A673 (cell line): ENCODE data around the gene GALNTL6. TPM values are rescaled to one million over a fixed set of nuclear protein-coding genes. Genes with fewer than 3 reads are reported as not detected.
A peak's percentile ranks its signal among the peaks of the same experiment; 100 is the strongest.

Experiments used
- BruUV-seq: library from RNA; stranded (reverse); fragments of 400-500 nt; replicated peaks from 2 replicates; lab custom pipeline; 2021; lab: Mats Ljungman, UMichigan
- CTCF ChIA-PET: fragments of 300-600 bp; sonication (Branson Sonifier 250); formaldehyde crosslinking; loops from one replicate; lab custom pipeline; 2022; ENCODE audit warnings: antibody characterized with exemption; lab: Charles Lee
- POLR2A ChIA-PET: fragments of 300-600 bp; sonication (Branson Sonifier 250); formaldehyde crosslinking; loops from one replicate; lab custom pipeline; 2022; ENCODE audit warnings: antibody characterized with exemption; ENCODE audit not compliant: low non-redundant PET; lab: Charles Lee
- DNase-seq: peaks from one replicate; pipeline ENCODE4 v3.0.0-alpha.2; 2015; ENCODE audit warnings: low spot score
- H3K27ac ChIP-seq: fragments of 200-600 bp; sonication (generic); 2 replicates; pipeline ENCODE4 v1.5.1; 2016; ENCODE audit warnings: mixed run types, low read depth, mild to moderate bottlenecking, mixed read lengths, antibody characterized with exemption, low read length; ENCODE audit not compliant: poor library complexity, severe bottlenecking
- H3K27me3 ChIP-seq: fragments of 200-600 bp; sonication (generic); replicated peaks from 2 replicates; pipeline ENCODE4 v1.6.1; 2017; ENCODE audit warnings: mixed run types, low read depth, mild to moderate bottlenecking, mixed read lengths, antibody characterized with exemption, low read length; ENCODE audit not compliant: insufficient read depth, poor library complexity
- H3K36me3 ChIP-seq: fragments of 200-600 bp; sonication (generic); 2 replicates; pipeline ENCODE4 v1.6.1; 2016; ENCODE audit warnings: mixed run types, mild to moderate bottlenecking, mixed read lengths, antibody characterized with exemption, low read length; ENCODE audit not compliant: insufficient read depth, poor library complexity, severe bottlenecking
- H3K4me1 ChIP-seq: fragments of 200-600 bp; sonication (generic); 2 replicates; pipeline ENCODE4 v1.6.1; 2017; ENCODE audit warnings: mixed run types, mild to moderate bottlenecking, mixed read lengths, antibody characterized with exemption, low read length; ENCODE audit not compliant: insufficient read depth, poor library complexity, severe bottlenecking
- H3K4me3 ChIP-seq: fragments of 200-600 bp; sonication (generic); 2 replicates; pipeline ENCODE4 v1.5.1; 2016; ENCODE audit warnings: low read depth, mixed run types, mild to moderate bottlenecking, mixed read lengths, low read length; ENCODE audit not compliant: poor library complexity, severe bottlenecking
- H3K9me3 ChIP-seq: fragments of 200-600 bp; sonication (generic); 2 replicates; pipeline ENCODE4 v1.6.1; 2016; ENCODE audit warnings: mixed run types, low read depth, mild to moderate bottlenecking, mixed read lengths, antibody characterized with exemption, low read length; ENCODE audit not compliant: poor library complexity, severe bottlenecking
- CTCF ChIP-seq: fragments of 300-800, 200-600 bp; sonication (generic); conservative IDR thresholded peaks from 2 replicates; pipeline ENCODE4 v1.5.1; 2017; ENCODE audit warnings: low read depth, mild to moderate bottlenecking, antibody characterized with exemption, low read length, moderate library complexity, mixed read lengths
- EZH2 ChIP-seq: fragments of 200-600 bp; sonication (generic); IDR thresholded peaks from 2 replicates; pipeline ENCODE4 v1.6.1; 2017; ENCODE audit warnings: borderline replicate concordance, low read depth, mild to moderate bottlenecking, mixed read lengths, antibody characterized with exemption, low read length; ENCODE audit not compliant: poor library complexity, severe bottlenecking
- intact Hi-C: fragments of 100-400 bp; cut with micrococcal nuclease; formaldehyde crosslinking; loops from one replicate; pipeline ENCODE4 v1.10.0; 2022; ENCODE audit not compliant: unreplicated experiment
- total RNA-seq: library from RNA; stranded (reverse); gene quantifications from 2 replicates; pipeline ENCODE4 v1.2.3, GENCODE V29; 2021

The GALNTL6 gene
- total RNA-seq, 1 experiment from 2014 or later = 0.30 TPM

GRCh38 chr4:172662113-172662512 lies 848.9 kb downstream of the GALNTL6 start:
- Histone ChIP-seq H3K27me3 (no peaks in the 10 kb centered on the region), H3K36me3 (no peaks in the 10 kb centered on the region), H3K27ac (no peak overlapping the region), H3K4me3 (no peak overlapping the region), H3K9me3 (no peaks in the 10 kb centered on the region), H3K4me1 (no peaks in the 10 kb centered on the region)
- no peak for TF ChIP-seq CTCF
- TF ChIP-seq EZH2 = no peak
- intact Hi-C loops = loop anchor here (10.0 kb wide), 2 partner anchors 427 to 457 kb away; no protein-coding TSS in a partner anchor
- ChIA-PET CTCF (no interaction called here), POLR2A (no interaction called here)
- no TSS peak for BruUV-seq
- no peak for DNase-seq

GRCh38 chr4:172666711-172667368 lies 853.6 kb downstream of the GALNTL6 start:
- TF ChIP-seq EZH2 (no peak), CTCF (peak; percentile 70)
- no peak overlapping the region for H3K27ac ChIP-seq
- peak; percentile 72 for DNase-seq
- no peaks in the 10 kb centered on the region for H3K4me1 ChIP-seq
- no TSS peak for BruUV-seq
- CTCF ChIA-PET = interaction anchor here (0.6 kb wide), 1 partner anchor 10 kb away, joined by 3 read pairs; no protein-coding TSS in a partner anchor
- H3K36me3 ChIP-seq = no peaks in the 10 kb centered on the region
- POLR2A ChIA-PET = no interaction called here
- intact Hi-C loops = loop anchor here (5.0 to 10.0 kb wide), 3 partner anchors 432 to 820 kb away; no protein-coding TSS in a partner anchor
- H3K4me3 ChIP-seq = no peak overlapping the region
- H3K27me3 ChIP-seq = peaks cover 4% of the 10 kb centered on the region
- no peaks in the 10 kb centered on the region for H3K9me3 ChIP-seq

- POLR2A ChIA-PET = no interaction called here
- H3K27me3 ChIP-seq = peaks cover 4% of the 10 kb centered on the region
- H3K36me3 ChIP-seq = no peaks in the 10 kb centered on the region
- CTCF ChIA-PET = no interaction called here
- DNase-seq = no peak
- H3K4me1 ChIP-seq = no peaks in the 10 kb centered on the region
- H3K4me3 ChIP-seq = no peak overlapping the region
- intact Hi-C loops = no loop called here
- TF ChIP-seq EZH2 (no peak), CTCF (no peak)
- no TSS peak for BruUV-seq
- H3K27ac ChIP-seq = no peak overlapping the region
- H3K9me3 ChIP-seq = no peaks in the 10 kb centered on the region
Measured at GRCh38 chr4:172674811-172675210, 861.6 kb downstream of the GALNTL6 start.
